ENCODE measurements around the gene HES5. TPM values are rescaled to one million over a fixed set of nuclear protein-coding genes. Genes with fewer than 3 reads are reported as not detected.
"Not testable (repeated sequence)": the region's sequence is repeated elsewhere in the genome, so short reads cannot be mapped to it uniquely, and the experiment has no call there.

Gene HES5
- total RNA-seq, 3 donors from 2014 or later: 1.3 to 7.8 (median 1.6) TPM

- Histone ChIP-seq H3K36me3 (ENCODE audit: low read depth) (no peaks in the 10 kb centered on the region), H3K4me1 (ENCODE audit: low read depth) (peaks cover 16% of the 10 kb centered on the region), H3K4me3 (no peak overlapping the region), H3K9me3 (no peaks in the 10 kb centered on the region)
- no peak for TF ChIP-seq CTCF (IDR thresholded peaks at IDR 0.05)
- intact Hi-C loops (cut with DNase I, micrococcal nuclease): no loop called here
- DNase-seq: no peak
- ATAC-seq: no peak
Observed at GRCh38 chr1:2573250-2573920, 43.3 kb upstream of the HES5 start.

GRCh38 chr1:2571348-2571747 is 41.3 kb upstream of the HES5 start:
- Histone ChIP-seq H3K4me3 (no peak overlapping the region), H3K4me1 (ENCODE audit: low read depth) (peaks cover 10% of the 10 kb centered on the region), H3K36me3 (ENCODE audit: low read depth) (no peaks in the 10 kb centered on the region), H3K9me3 (no peaks in the 10 kb centered on the region)
- TF ChIP-seq CTCF (IDR thresholded peaks at IDR 0.05): no peak
- no peak for DNase-seq
- no peak for ATAC-seq
- intact Hi-C loops (cut with DNase I, micrococcal nuclease): no loop called here

- ATAC-seq (no peak), DNase-seq (no peak)
- Histone ChIP-seq H3K9me3 (no peaks in the 10 kb centered on the region), H3K36me3 (ENCODE audit: low read depth) (no peaks in the 10 kb centered on the region), H3K4me3 (no peak overlapping the region), H3K4me1 (ENCODE audit: low read depth) (peaks cover 3% of the 10 kb centered on the region)
- TF ChIP-seq CTCF (IDR thresholded peaks at IDR 0.05): no peak
- intact Hi-C loops (cut with DNase I, micrococcal nuclease): no loop called here
Observed at GRCh38 chr1:2570332-2570731, 40.3 kb upstream of the HES5 start.

GRCh38 chr1:2569703-2570102 is 39.6 kb upstream of the HES5 start:
- H3K36me3 ChIP-seq (ENCODE audit: low read depth); H3K9me3 ChIP-seq; H3K4me1 ChIP-seq (ENCODE audit: low read depth); ATAC-seq; intact Hi-C loops (cut with DNase I, micrococcal nuclease); H3K4me3 ChIP-seq; DNase-seq: not testable (repeated sequence)

GRCh38 chr1:2569060-2569459 is 39.0 kb upstream of the HES5 start:
- Histone ChIP-seq H3K4me1 (ENCODE audit: low read depth) (peaks cover 4% of the 10 kb centered on the region), H3K36me3 (ENCODE audit: low read depth) (no peaks in the 10 kb centered on the region), H3K4me3 (no peak overlapping the region), H3K9me3 (no peaks in the 10 kb centered on the region)
- ATAC-seq (no peak), DNase-seq (no peak)
- no peak for TF ChIP-seq CTCF (IDR thresholded peaks at IDR 0.05)
- intact Hi-C loops (cut with DNase I, micrococcal nuclease): no loop called here

- intact Hi-C loops (cut with DNase I, micrococcal nuclease); H3K4me3 ChIP-seq; H3K4me1 ChIP-seq (ENCODE audit: low read depth); DNase-seq; ATAC-seq; H3K9me3 ChIP-seq; H3K36me3 ChIP-seq (ENCODE audit: low read depth): not testable (repeated sequence)
Observed at GRCh38 chr1:2568187-2568816, 38.2 kb upstream of the HES5 start.
